Cardiac muscle cell (in vitro differentiated cells and primary cell): ENCODE measurements around the gene EXOC4. TPM values are rescaled to one million over a fixed set of nuclear protein-coding genes. Genes with fewer than 3 reads are reported as not detected.

ENCODE experiments used
- DNase-seq, 2 donors: peaks; one replicate each; pipeline versions ENCODE4 v3.0.0 to v3.0.0-alpha.2; 2010 to 2017; ENCODE audit warnings: low read depth in 1 of 2, low spot score in 1 of 2
- H3K27ac ChIP-seq: fragments of 200-600 bp; sonication (generic); 2 replicates; pipeline ENCODE4 v1.5.1; 2016
- H3K27me3 ChIP-seq: fragments of 200-600 bp; sonication (generic); 2 replicates; pipeline ENCODE4 v1.6.0; 2016; ENCODE audit warnings: control low read depth
- H3K36me3 ChIP-seq: fragments of 200-600 bp; sonication (generic); 2 replicates; pipeline ENCODE4 v1.5.1; 2016; ENCODE audit warnings: control low read depth
- H3K4me1 ChIP-seq: fragments of 200-600 bp; sonication (generic); 2 replicates; pipeline ENCODE4 v1.8.1; 2017; ENCODE audit warnings: low read depth, mild to moderate bottlenecking, mixed run types
- H3K4me3 ChIP-seq: fragments of 200-600 bp; sonication (generic); 2 replicates; pipeline ENCODE4 v1.5.1; 2016; ENCODE audit warnings: mild to moderate bottlenecking
- H3K9me3 ChIP-seq: fragments of 200-600 bp; sonication (generic); 2 replicates; pipeline ENCODE4 v1.5.1; 2017; ENCODE audit warnings: low read depth, mild to moderate bottlenecking, control low read depth
- CTCF ChIP-seq: IDR thresholded peaks from 2 replicates; pipeline ENCODE4 v1.5.1; 2012; ENCODE audit warnings: low read depth, mild to moderate bottlenecking, low read length
- polyA plus RNA-seq: library from polyadenylated mRNA; unstranded; fragments of >200 nt; fragmentation: Nextera tagmentation; extraction: Ambion mirVana; gene quantifications from 2 replicates; pipeline ENCODE4 v1.2.1, GENCODE V29; 2016
- total RNA-seq: library from RNA; depleted of rRNA; stranded (reverse); fragments of >200 nt; gene quantifications from 2 replicates; pipeline ENCODE4 v1.2.3, GENCODE V29; 2016

EXOC4 gene
- total and polyA plus RNA-seq, 2 experiments from 2014 or later = 33.6 to 46.0 TPM

GRCh38 chr7:133549633-133550032 is 296.8 kb downstream of the EXOC4 start:
- Histone ChIP-seq H3K4me1 (no peaks in the 10 kb centered on the region), H3K36me3 (no peaks in the 10 kb centered on the region), H3K4me3 (no peak overlapping the region), H3K9me3 (no peaks in the 10 kb centered on the region), H3K27ac (no peak overlapping the region), H3K27me3 (no peaks in the 10 kb centered on the region)
- no peak for DNase-seq
- TF ChIP-seq CTCF = no peak

GRCh38 chr7:133550145-133550544 is 297.3 kb downstream of the EXOC4 start:
- Histone ChIP-seq H3K4me3 (no peak overlapping the region), H3K9me3 (no peaks in the 10 kb centered on the region), H3K27ac (no peak overlapping the region), H3K4me1 (no peaks in the 10 kb centered on the region), H3K36me3 (no peaks in the 10 kb centered on the region), H3K27me3 (no peaks in the 10 kb centered on the region)
- TF ChIP-seq CTCF = no peak
- no peak for DNase-seq

GRCh38 chr7:133550811-133551210 is 297.9 kb downstream of the EXOC4 start:
- TF ChIP-seq CTCF = no peak
- H3K9me3 ChIP-seq = no peaks in the 10 kb centered on the region

GRCh38 chr7:133551466-133551865 is 298.6 kb downstream of the EXOC4 start:
- no peak for TF ChIP-seq CTCF
- DNase-seq = no peak
- Histone ChIP-seq H3K9me3 (no peaks in the 10 kb centered on the region), H3K27me3 (no peaks in the 10 kb centered on the region), H3K36me3 (no peaks in the 10 kb centered on the region), H3K27ac (no peak overlapping the region), H3K4me1 (no peaks in the 10 kb centered on the region), H3K4me3 (no peak overlapping the region)

More at GRCh38 chr7:133550811-133551210, 297.9 kb downstream of the EXOC4 start:
- H3K4me1 ChIP-seq = no peaks in the 10 kb centered on the region
- no peaks in the 10 kb centered on the region for H3K27me3 ChIP-seq
- H3K4me3 ChIP-seq = no peak overlapping the region
- no peak overlapping the region for H3K27ac ChIP-seq
- H3K36me3 ChIP-seq = no peaks in the 10 kb centered on the region
- no peak for DNase-seq

- no peaks in the 10 kb centered on the region for H3K9me3 ChIP-seq
- H3K4me1 ChIP-seq = no peaks in the 10 kb centered on the region
- no peak for DNase-seq
- no peak overlapping the region for H3K4me3 ChIP-seq
- no peaks in the 10 kb centered on the region for H3K27me3 ChIP-seq
- no peak overlapping the region for H3K27ac ChIP-seq
- no peaks in the 10 kb centered on the region for H3K36me3 ChIP-seq
- TF ChIP-seq CTCF = no peak
Measured at GRCh38 chr7:133552079-133552478, 299.2 kb downstream of the EXOC4 start.

GRCh38 chr7:133554330-133554729 is 301.5 kb downstream of the EXOC4 start:
- H3K27ac ChIP-seq = no peak overlapping the region
- H3K36me3 ChIP-seq = no peaks in the 10 kb centered on the region
- no peaks in the 10 kb centered on the region for H3K27me3 ChIP-seq
- H3K4me1 ChIP-seq = no peaks in the 10 kb centered on the region
- no peaks in the 10 kb centered on the region for H3K9me3 ChIP-seq
- no peak overlapping the region for H3K4me3 ChIP-seq
- DNase-seq = no peak
- no peak for TF ChIP-seq CTCF
